ENCODE data around the gene WDR47. TPM values are rescaled to one million over a fixed set of nuclear protein-coding genes. Genes with fewer than 3 reads are reported as not detected.

Gene WDR47
- total RNA-seq: 19.3 TPM

DNA sequence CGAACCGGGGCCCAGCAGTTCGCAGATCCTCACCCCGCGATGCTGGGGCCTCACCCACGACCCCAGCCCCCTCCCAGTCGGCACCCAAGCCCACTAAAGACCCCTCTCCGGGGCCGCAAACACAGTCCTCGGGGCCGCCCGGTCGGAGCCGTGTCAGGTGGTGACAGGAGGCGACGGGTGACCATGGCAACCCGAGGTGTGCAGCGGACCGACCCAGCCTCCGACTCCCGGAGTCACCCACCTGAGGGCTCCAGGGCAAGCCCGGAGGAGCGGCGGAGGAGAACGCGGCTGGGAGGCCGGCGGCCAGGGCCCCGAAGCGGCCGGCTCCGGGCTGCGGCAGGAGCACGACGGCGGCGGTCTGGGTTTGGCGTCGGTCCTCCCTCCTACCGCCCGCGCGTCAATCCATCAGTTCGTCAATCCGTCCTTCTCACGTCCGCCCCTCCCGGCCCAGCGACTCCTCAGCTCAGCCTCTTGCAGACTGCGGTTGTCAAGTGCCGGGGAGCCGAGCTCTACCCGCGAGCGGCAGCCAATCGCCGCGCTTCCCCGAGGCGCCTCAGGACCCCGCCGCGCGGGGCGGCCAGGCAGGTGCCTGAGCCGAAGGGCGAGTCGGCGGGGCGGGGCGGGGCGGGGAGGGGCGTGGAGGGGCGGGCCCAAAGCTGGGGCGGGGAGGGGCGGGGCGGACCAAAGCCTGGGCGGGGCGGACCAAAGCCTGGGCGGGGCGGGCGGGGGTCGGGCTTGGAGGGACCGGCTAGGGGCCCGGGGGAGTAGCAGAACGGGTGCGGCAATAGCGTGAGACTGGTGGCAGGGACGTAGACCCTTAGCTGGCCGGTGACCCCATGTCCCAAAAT lies at the start of gene WDR47:
TSS of gene WDR47 (minus strand) at position 482 of the 848 bp plus-strand sequence. CDS start 18,590 bp downstream, outside the sequence.
- Histone ChIP-seq H3K27me3 (ENCODE audit: insufficient read depth, low read length) (no peaks in the 10 kb centered on the region), H3K9me3 (ENCODE audit: low read depth, low read length) (no peaks in the 10 kb centered on the region), H3K4me3 (ENCODE audit: low read length) (peak within 1 kb of the TSS; percentile 88), H3K4me1 (ENCODE audit: insufficient read depth, low read length) (peaks cover 18% of the 10 kb centered on the region)

DNA sequence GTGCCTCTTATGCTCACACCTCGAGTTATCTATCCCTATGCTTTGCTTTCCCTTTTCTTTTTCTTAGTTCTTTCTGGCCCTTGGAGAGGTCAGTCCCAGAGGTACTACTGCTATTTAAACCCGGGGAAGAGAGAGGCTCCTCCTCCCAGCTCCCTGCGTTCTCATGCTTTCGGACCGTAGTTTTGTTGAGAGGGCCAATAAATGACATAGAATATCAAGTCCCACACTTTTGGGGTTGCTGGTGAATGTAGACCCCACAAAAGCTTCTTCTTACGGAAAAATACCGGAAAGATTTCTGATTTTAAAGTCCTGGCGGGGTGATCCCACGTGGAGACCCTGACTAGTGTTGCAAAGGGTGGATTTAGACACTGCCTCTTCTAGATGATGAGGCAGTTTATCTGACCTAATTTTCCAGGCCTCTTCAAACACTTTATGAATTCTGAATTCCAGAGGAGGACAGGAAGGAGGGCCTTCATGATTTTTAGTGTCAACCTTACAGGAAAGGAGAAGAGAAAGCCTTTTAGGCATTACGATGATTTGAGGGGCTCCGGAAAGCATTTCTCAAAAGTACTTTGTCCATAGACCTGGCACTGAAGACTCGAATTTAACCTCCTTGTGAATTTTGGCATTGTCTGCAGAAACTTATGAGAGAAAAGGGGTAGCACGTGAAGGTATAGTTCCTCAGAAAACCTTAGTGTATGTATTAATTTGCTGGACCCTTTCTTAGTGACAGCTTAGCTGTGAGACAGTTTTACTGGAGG lies 49.4 kb upstream of the WDR47 start:
- peak overlapping the region; percentile 72 for H3K4me3 ChIP-seq (ENCODE audit: low read length)
- no peaks in the 10 kb centered on the region for H3K27me3 ChIP-seq (ENCODE audit: insufficient read depth, low read length)
- H3K9me3 ChIP-seq (ENCODE audit: low read depth, low read length): no peaks in the 10 kb centered on the region
- peaks cover 36% of the 10 kb centered on the region for H3K4me1 ChIP-seq (ENCODE audit: insufficient read depth, low read length)

DNA sequence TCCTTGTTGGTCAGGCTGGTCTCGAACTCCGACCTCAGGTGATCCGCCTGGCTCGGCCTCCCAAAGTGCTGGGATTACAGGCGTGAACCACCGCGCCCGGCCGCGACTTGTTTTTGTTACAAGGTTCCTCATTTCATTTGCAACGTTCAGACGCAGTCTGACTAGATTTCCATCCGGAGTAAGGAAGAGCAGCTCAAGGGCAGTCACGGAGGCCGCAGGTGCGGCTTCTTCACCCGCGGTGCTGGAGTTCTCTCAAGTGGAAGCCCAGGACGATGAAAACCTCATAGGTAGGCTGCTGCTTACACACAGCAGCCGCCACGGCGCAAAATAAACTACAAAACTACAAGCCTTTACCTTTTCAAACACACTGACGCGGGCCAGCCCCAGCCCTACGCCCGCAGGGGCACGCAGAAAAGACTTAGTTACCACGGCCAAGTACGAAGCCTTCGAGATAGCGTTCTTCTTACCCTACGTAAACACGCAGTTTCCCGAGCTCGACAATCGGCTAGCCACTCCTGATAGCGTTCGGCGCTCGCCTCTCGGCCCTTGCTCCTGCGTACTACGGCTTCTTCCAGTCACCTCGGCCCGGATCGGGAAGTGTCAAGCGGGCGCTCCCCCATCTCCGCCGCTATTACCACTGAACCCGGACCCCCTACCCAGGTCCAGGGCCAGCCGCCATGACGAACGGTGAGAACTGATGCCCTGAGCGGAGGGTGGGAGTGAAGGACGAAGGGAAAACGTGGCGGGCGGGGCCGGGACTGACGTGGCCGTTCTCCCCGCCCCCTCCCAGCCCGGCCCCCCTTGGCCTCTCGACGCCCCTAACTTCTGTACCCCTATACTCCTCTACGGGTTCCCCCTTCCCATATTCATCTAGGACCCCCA lies 48.5 kb upstream of the WDR47 start, which contains the start of gene TMEM167B:
TSS of gene TMEM167B (plus strand) at position 569 of the 882 bp plus-strand sequence. CDS start at position 678, 109 bp downstream.
- Histone ChIP-seq H3K4me1 (ENCODE audit: insufficient read depth, low read length) (peaks cover 36% of the 10 kb centered on the region), H3K9me3 (ENCODE audit: low read depth, low read length) (no peaks in the 10 kb centered on the region), H3K4me3 (ENCODE audit: low read length) (peak within 1 kb of the TSS; percentile 72), H3K27me3 (ENCODE audit: insufficient read depth, low read length) (no peaks in the 10 kb centered on the region)

DNA sequence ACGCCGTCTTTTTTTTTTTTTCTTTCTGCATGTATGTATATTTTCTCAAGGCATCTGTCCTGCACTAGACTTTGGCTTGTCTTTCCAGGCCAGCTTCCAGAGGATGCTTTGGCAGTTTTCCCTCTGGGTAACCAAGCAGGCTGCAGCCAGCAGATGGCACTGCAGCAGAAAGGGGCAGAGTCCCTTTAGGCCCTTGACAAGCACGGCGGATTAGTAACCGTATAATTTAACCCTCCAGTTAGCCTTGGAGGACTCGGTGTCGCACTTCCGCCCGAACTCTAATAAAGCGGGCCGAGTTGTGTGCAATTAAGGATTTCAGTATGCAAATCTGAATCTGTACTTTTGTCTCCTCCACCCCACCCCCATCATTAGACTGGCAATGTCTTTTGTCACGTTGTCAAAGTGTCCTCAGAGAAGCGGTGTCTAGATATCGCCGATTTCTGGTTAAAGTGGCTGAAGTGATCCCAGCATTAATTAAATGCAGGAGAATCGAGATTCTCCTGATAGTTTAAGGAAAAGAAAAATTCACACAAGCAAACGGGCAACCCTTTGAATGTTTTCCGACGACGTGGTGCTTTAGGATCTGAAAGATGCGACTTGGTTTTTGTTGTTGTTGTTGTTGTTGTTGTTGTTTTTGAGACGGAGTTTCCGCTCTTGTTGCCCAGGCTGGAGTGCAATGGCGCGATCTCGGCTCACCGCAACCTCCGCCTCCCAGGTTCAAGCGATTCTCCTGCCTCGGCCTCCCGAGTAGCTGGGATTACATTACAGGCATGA lies 47.5 kb upstream of the WDR47 start:
- H3K4me1 ChIP-seq (ENCODE audit: insufficient read depth, low read length): peaks cover 36% of the 10 kb centered on the region
- peak overlapping the region; percentile 72 for H3K4me3 ChIP-seq (ENCODE audit: low read length)
- no peaks in the 10 kb centered on the region for H3K9me3 ChIP-seq (ENCODE audit: low read depth, low read length)
- H3K27me3 ChIP-seq (ENCODE audit: insufficient read depth, low read length): no peaks in the 10 kb centered on the region

DNA sequence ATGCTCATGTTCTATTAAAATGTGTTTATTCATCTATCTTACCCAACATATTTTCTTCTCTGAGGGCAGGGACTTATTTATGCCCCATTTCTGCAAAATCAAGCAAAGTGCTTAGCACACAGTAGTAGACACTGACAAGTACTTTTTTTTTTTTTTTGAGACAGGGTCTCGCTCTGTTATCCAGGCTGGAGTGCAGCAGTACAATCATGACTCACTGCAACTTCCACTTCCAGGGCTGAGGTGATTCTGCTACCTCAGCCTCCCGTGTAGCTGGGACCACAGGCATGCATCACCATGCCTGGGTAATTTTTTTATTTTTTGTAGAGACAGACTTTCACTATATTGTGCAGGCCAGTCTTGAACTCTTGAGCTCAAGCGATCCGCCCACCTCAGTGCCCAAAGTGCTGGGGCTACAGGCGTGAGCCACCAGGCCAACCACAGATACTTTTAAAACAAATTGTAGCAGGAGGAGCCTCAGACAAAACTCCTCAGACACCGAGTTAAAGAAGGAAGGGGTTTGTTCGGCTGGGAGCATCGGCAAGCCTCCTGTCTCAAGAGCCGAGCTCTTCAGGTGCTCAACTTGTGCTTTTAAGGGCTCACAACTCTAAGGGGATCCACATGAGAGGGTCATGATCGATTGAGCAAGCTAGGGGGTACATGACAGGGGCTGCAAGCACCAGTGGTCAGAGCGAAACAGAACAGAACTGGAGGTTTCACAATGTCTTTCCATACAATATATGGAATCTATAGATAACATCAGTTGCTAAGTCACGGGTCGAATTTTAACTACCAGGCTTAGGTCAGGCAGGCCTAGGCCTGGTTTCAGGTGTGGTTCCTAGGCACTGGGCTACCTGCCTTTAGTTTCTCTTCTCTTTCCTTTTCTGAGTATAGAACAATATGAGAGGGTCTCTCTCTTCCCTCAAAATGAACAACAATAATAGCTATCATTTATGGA lies 42.9 kb upstream of the WDR47 start:
- no peaks in the 10 kb centered on the region for H3K9me3 ChIP-seq (ENCODE audit: low read depth, low read length)
- H3K4me3 ChIP-seq (ENCODE audit: low read length): no peak overlapping the region
- no peaks in the 10 kb centered on the region for H3K27me3 ChIP-seq (ENCODE audit: insufficient read depth, low read length)
- peaks cover 15% of the 10 kb centered on the region for H3K4me1 ChIP-seq (ENCODE audit: insufficient read depth, low read length)

DNA sequence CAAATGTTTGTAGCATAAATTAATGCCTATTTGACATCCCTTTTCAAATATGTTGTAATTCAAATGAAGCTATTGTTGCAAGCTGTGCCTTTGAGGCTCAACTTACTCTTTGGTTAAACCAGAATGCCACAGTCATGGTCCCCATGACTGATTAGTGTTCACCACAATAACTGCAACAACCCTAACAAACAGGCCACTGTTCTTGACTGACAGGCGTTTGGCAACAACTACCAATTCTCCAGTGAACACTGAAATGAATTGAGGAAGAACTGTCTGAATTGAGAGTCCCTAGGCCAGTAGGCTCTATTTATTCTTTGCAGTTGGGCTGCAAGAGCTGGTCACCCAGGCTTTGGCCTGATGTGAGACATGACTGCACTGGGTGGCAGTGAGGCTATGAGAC lies 42.0 kb upstream of the WDR47 start:
- Histone ChIP-seq H3K27me3 (ENCODE audit: insufficient read depth, low read length) (no peaks in the 10 kb centered on the region), H3K9me3 (ENCODE audit: low read depth, low read length) (no peaks in the 10 kb centered on the region), H3K4me1 (ENCODE audit: insufficient read depth, low read length) (peaks cover 9% of the 10 kb centered on the region), H3K4me3 (ENCODE audit: low read length) (no peak overlapping the region)

DNA sequence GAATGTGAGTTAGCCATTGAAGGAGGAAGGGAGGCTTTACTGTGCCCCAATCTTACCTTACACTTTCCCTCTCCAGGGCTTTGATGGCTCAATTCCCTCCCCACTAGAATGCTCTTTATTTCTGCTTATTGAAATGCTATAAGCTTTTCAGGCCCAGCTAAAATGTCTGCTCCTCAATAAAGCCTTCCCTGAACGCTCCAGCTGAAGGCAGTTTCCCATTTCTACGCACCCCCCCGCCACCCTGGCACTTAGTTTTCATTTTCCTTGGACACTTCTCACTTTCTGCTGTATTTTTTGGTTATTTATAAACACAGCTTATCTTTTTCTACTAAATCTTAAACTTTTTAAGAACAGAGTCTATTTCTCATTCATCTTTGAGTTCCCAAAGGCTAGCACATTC lies 41.6 kb upstream of the WDR47 start:
- H3K4me3 ChIP-seq (ENCODE audit: low read length): no peak overlapping the region
- no peaks in the 10 kb centered on the region for H3K9me3 ChIP-seq (ENCODE audit: low read depth, low read length)
- H3K4me1 ChIP-seq (ENCODE audit: insufficient read depth, low read length): peaks cover 9% of the 10 kb centered on the region
- H3K27me3 ChIP-seq (ENCODE audit: insufficient read depth, low read length): no peaks in the 10 kb centered on the region

DNA sequence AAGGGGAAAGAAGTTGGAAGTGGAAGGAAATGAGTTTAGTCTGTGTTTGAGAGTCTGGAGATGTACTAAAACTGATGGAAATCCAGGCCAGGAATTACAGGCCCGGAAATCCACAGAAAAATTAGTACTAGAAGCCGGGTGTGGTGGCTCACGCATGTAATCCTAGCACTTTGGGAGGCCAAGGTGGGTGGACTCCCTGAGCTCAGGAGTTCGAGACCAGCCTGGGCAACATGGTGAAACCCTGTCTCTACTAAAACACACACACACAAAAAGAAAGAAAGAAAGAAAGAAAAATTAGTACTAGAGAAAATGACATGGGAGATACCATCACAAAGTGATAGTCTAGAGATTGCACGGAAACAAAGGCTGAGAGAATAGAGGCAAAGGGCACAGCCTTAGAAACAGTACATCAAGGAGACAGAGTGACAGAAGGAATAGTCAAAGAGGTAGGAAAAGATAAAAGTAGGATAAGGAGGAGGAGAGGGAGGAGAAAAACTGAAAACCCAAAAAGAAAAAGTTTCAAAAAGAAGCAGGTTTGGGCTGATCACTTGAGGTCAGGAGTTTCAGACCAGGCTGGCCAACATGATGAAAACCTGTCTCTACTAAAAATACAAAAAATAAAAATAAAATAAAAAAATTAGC lies 38.7 kb upstream of the WDR47 start:
- Histone ChIP-seq H3K27me3 (ENCODE audit: insufficient read depth, low read length) (no peaks in the 10 kb centered on the region), H3K9me3 (ENCODE audit: low read depth, low read length) (no peaks in the 10 kb centered on the region), H3K4me3 (ENCODE audit: low read length) (no peak overlapping the region), H3K4me1 (ENCODE audit: insufficient read depth, low read length) (peaks cover 7% of the 10 kb centered on the region)

DNA sequence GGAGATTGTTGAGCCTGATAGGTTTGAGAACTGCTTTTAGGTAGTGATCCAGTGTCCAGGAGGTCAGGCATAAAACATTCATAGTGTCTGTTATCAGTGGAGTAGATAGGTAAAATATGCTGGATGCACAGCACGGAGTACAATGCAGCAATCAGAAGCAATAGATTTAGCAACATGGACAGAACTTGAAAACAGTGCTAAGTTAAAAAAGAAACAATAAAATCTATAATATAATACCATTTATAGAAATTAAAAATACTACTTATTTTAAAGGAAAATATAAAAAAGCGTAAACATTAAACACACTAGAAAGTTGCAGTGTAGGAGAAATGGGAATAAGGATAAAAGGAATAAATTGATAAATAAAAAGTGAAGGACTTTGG lies 37.3 kb upstream of the WDR47 start:
- no peaks in the 10 kb centered on the region for H3K9me3 ChIP-seq (ENCODE audit: low read depth, low read length)
- no peaks in the 10 kb centered on the region for H3K27me3 ChIP-seq (ENCODE audit: insufficient read depth, low read length)
- peaks cover 14% of the 10 kb centered on the region for H3K4me1 ChIP-seq (ENCODE audit: insufficient read depth, low read length)
- no peak overlapping the region for H3K4me3 ChIP-seq (ENCODE audit: low read length)

DNA sequence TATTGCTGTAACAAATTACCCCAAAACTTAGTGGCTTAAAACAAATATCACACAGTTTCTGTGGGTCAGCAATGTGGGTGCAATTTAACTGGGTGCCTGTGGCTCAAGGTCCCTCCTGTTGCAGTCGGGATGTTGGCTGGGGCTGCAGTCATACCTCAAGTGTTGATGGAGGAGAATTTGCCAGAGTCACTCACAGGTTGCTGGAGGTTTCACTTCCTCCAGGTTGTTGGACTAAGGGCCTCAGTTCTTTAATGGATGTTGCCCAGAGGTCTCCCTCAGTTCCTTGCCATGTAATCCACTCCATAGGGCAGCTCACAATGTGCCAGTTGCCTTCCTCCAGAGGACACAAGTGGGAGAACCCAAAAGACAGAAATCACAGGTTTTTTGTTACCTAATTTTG lies 36.4 kb upstream of the WDR47 start:
- no peaks in the 10 kb centered on the region for H3K27me3 ChIP-seq (ENCODE audit: insufficient read depth, low read length)
- no peak overlapping the region for H3K4me3 ChIP-seq (ENCODE audit: low read length)
- H3K9me3 ChIP-seq (ENCODE audit: low read depth, low read length): no peaks in the 10 kb centered on the region
- peaks cover 14% of the 10 kb centered on the region for H3K4me1 ChIP-seq (ENCODE audit: insufficient read depth, low read length)

DNA sequence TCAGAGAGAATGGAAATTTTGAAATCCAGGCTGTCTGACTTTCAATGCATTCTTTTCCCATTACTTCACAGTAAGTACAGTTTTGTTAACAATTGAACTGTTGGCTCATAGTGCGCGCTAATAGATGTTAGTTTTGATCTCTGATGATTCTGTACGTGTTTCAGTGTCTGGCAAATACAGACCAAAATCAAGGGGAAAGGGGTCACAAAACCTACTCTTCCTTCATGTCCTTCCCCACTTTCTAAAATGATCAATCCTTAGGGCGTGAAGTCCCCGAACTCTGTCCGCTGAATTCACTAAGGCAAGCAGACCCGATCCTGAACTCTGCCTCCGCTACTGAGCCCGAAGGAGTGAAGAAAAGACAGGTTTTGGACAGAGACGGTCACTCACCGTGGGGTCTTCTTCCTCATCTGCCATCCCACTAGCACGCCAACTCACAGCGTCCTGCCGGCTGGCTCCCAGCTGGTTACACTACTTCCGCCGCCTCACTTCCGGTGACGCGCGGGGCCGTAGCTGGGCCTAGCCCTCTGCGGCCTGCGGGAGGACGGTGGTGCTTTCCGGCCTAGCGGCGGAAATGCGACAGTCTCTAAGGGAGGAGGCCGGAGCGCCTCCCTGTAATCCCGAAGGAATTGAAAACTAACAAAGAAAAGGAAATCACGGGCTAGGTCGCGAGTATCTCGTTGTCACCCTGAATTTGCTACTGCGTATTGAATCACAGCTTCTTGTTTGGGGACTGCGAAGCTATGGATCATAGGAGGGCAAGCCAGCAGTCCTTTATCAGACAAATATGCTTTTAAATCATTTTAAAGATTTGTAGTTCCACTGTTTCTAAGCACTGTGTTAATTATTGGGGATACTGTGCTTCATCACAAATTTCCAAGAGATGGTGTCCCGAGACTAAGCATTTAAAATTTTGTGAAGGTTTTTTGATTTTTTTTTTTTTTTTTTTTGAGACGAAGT lies 33.9 kb upstream of the WDR47 start, which contains the start of gene TAF13:
TSS of gene TAF13 (minus strand) at position 473 of the 960 bp plus-strand sequence. CDS start at position 417, 56 bp downstream.
- peaks cover 19% of the 10 kb centered on the region for H3K4me1 ChIP-seq (ENCODE audit: insufficient read depth, low read length)
- H3K9me3 ChIP-seq (ENCODE audit: low read depth, low read length): no peaks in the 10 kb centered on the region
- peak within 1 kb of the TSS; percentile 68 for H3K4me3 ChIP-seq (ENCODE audit: low read length)
- no peaks in the 10 kb centered on the region for H3K27me3 ChIP-seq (ENCODE audit: insufficient read depth, low read length)

DNA sequence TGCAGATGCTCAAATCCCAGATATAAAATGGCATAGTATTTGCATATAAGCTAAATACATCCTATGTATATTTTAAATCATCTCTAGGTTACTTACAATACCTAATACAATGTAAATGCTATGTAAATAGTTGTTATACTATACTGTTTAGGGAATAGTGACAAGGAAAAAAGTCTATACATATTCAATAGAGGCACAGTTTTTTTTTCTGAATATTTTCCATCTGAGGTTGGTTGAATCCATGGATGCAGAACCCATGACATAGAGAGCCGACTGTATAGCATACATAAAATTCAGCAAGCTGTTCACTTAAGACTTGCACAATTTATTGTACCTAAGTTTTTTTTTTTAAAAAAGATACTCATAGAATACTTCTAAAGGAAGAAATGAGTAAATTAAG lies 27.4 kb upstream of the WDR47 start:
- Histone ChIP-seq H3K4me1 (ENCODE audit: insufficient read depth, low read length) (peaks cover 5% of the 10 kb centered on the region), H3K9me3 (ENCODE audit: low read depth, low read length) (no peaks in the 10 kb centered on the region), H3K27me3 (ENCODE audit: insufficient read depth, low read length) (no peaks in the 10 kb centered on the region), H3K4me3 (ENCODE audit: low read length) (no peak overlapping the region)

All from mononuclear cell (primary cell).